ENCODE results near the gene ST8SIA6.

- TF ChIP-seq EGR1 (IDR thresholded peaks at IDR 0.05): no peak
- no peak for TF ChIP-seq RAD21 (IDR thresholded peaks at IDR 0.05; ENCODE audit: low read depth)
- no peak for TF ChIP-seq CREB1 (IDR thresholded peaks at IDR 0.05; ENCODE audit: low read depth)
- TF ChIP-seq TAF1 (IDR thresholded peaks at IDR 0.05; ENCODE audit: low read depth): no peak
Measured at GRCh38 chr10:17431871-17432311, 22.5 kb downstream of the ST8SIA6 start.
